Esophagus squamous epithelium (tissue), 4 donors: Measurements from ENCODE around the gene KLK12.

ENCODE experiments used
- POLR2A ChIP-seq, 4 donors: fragments of 450-650 bp; IDR thresholded peaks; one replicate each; pipeline ENCODE4 v1.6.1; 2017; ENCODE audit warnings: antibody characterized with exemption in 4 of 4, mild to moderate bottlenecking in 4 of 4, moderate library complexity in 3 of 4
- TF ChIP-seq, protein P1 (sequence below), 6 experiments: fragments of 450-650 bp in 4 of 6; fragments of 200-600 bp in 2 of 6; sonication (generic) in 2 of 6; IDR thresholded peaks; one replicate each; pipeline ENCODE4 v1.5.1; 2016 to 2019; ENCODE audit warnings: antibody characterized with exemption in 6 of 6, mild to moderate bottlenecking in 4 of 6, moderate library complexity in 4 of 6

DNA sequence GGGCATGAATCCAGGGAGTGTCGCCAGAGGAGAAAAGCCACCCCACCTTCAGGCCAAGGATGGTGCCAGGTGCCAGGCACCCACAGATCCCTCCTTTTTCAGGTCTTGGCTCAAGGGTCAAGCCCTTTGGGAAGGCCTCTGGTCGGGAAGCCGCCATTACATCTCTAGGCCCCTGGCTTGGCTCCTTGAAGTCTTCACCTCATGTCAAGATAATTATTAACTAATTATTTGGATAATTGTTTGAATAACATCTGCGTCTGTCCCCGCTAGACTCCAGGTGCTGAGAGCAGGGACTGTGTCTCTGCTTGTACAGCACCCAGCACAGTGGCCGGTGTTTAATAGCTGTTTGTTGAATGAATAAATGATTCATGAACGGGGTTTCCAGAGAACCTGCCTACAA lies 28.9 kb upstream of the KLK12 start:
- TF ChIP-seq, protein P1, sequence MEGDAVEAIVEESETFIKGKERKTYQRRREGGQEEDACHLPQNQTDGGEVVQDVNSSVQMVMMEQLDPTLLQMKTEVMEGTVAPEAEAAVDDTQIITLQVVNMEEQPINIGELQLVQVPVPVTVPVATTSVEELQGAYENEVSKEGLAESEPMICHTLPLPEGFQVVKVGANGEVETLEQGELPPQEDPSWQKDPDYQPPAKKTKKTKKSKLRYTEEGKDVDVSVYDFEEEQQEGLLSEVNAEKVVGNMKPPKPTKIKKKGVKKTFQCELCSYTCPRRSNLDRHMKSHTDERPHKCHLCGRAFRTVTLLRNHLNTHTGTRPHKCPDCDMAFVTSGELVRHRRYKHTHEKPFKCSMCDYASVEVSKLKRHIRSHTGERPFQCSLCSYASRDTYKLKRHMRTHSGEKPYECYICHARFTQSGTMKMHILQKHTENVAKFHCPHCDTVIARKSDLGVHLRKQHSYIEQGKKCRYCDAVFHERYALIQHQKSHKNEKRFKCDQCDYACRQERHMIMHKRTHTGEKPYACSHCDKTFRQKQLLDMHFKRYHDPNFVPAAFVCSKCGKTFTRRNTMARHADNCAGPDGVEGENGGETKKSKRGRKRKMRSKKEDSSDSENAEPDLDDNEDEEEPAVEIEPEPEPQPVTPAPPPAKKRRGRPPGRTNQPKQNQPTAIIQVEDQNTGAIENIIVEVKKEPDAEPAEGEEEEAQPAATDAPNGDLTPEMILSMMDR (IDR thresholded peaks at IDR 0.05): no peak
- TF ChIP-seq POLR2A (IDR thresholded peaks at IDR 0.05): no peak
